Upper lobe of right lung (tissue), 1 donor: ENCODE results near the gene SFMBT2. TPM values are rescaled to one million over a fixed set of nuclear protein-coding genes. Genes with fewer than 3 reads are reported as not detected.
"Not testable (repeated sequence)": the region's sequence is repeated elsewhere in the genome, so short reads cannot be mapped to it uniquely, and the experiment has no call there.

ENCODE experiments used
- ATAC-seq: fragments of 200-7000 bp; cut with Tn5 transposase; one replicate; pipeline ENCODE4 v1.9.1; 2020; ENCODE audit warnings: mild to moderate bottlenecking, moderate library complexity
- DNase-seq: peaks from one replicate; pipeline ENCODE4 v3.0.0-alpha.2; 2020
- H3K27ac ChIP-seq: fragments of 200-600 bp; one replicate; pipeline ENCODE4 v1.8.0; 2022
- H3K27me3 ChIP-seq: fragments of 200-600 bp; one replicate; pipeline ENCODE4 v1.8.0; 2022; ENCODE audit warnings: mild to moderate bottlenecking
- H3K36me3 ChIP-seq: fragments of 200-600 bp; one replicate; pipeline ENCODE4 v1.8.0; 2022
- H3K4me1 ChIP-seq: fragments of 200-600 bp; one replicate; pipeline ENCODE4 v1.8.0; 2022
- H3K4me3 ChIP-seq: fragments of 200-600 bp; one replicate; pipeline ENCODE4 v1.8.0; 2022; ENCODE audit warnings: mild to moderate bottlenecking
- H3K9me3 ChIP-seq: fragments of 200-600 bp; one replicate; pipeline ENCODE4 v1.8.0; 2022
- CTCF ChIP-seq: fragments of 200-600 bp; IDR thresholded peaks from one replicate; pipeline ENCODE4 v1.8.0; 2022; ENCODE audit warnings: antibody characterized with exemption
- intact Hi-C: fragments of 100-400 bp; cut with DNase I; formaldehyde crosslinking; loops from one replicate; pipeline ENCODE4 v1.11.0; 2022
- total RNA-seq: library from RNA; stranded (reverse); fragmentation: NEBNext Ultra II Directional; extraction: Animal tissue kit (Norgen Biotek cat#: 25700); gene quantifications from one replicate; pipeline ENCODE4 v1.2.1, GENCODE V29; 2021
- donor health status: DM: no; HTN: yes; CAD: no; lungs with severe emphysema.

SFMBT2 gene
- total RNA-seq, 1 donor from 2014 or later: 16.1 TPM

GRCh38 chr10:7225133-7225532, 185.7 kb downstream of the SFMBT2 start:
- no peak for TF ChIP-seq CTCF
- Histone ChIP-seq H3K36me3 (no peaks in the 10 kb centered on the region), H3K4me1 (no peaks in the 10 kb centered on the region), H3K27ac (no peak overlapping the region), H3K9me3 (peaks cover 5% of the 10 kb centered on the region), H3K4me3 (no peak overlapping the region), H3K27me3 (no peaks in the 10 kb centered on the region)
- no peak for ATAC-seq
- no peak for DNase-seq
- intact Hi-C loops: no loop called here

- Histone ChIP-seq H3K4me3 (no peak overlapping the region), H3K36me3 (no peaks in the 10 kb centered on the region), H3K4me1 (no peaks in the 10 kb centered on the region), H3K27me3 (no peaks in the 10 kb centered on the region), H3K27ac (no peak overlapping the region), H3K9me3 (no peaks in the 10 kb centered on the region)
- TF ChIP-seq CTCF: no peak
- intact Hi-C loops: no loop called here
- ATAC-seq (no peak), DNase-seq (no peak)
These were observed 191.9 kb downstream of the SFMBT2 start for GRCh38 chr10:7218968-7219367.

GRCh38 chr10:7212696-7213095, 198.1 kb downstream of the SFMBT2 start:
- H3K4me1 ChIP-seq, DNase-seq, ATAC-seq, intact Hi-C loops, H3K27me3 ChIP-seq, H3K9me3 ChIP-seq, H3K4me3 ChIP-seq, H3K27ac ChIP-seq, H3K36me3 ChIP-seq: not testable (repeated sequence)

GRCh38 chr10:7211857-7212577, 198.8 kb downstream of the SFMBT2 start:
- ATAC-seq (no peak), DNase-seq (no peak)
- no peaks in the 10 kb centered on the region for H3K9me3 ChIP-seq
- intact Hi-C loops: no loop called here
- no peak overlapping the region for H3K4me3 ChIP-seq
- no peaks in the 10 kb centered on the region for H3K36me3 ChIP-seq
- no peak overlapping the region for H3K27ac ChIP-seq
- no peaks in the 10 kb centered on the region for H3K27me3 ChIP-seq
- no peak for TF ChIP-seq CTCF
- H3K4me1 ChIP-seq: no peaks in the 10 kb centered on the region

GRCh38 chr10:7210516-7210915, 200.3 kb downstream of the SFMBT2 start:
- Histone ChIP-seq H3K4me1 (no peaks in the 10 kb centered on the region), H3K9me3 (no peaks in the 10 kb centered on the region), H3K4me3 (no peak overlapping the region), H3K27me3 (no peaks in the 10 kb centered on the region), H3K36me3 (no peaks in the 10 kb centered on the region), H3K27ac (no peak overlapping the region)
- DNase-seq: no peak
- intact Hi-C loops: no loop called here
- TF ChIP-seq CTCF: no peak
- ATAC-seq: no peak

GRCh38 chr10:7209458-7209857, 201.4 kb downstream of the SFMBT2 start:
- ATAC-seq: no peak

More at GRCh38 chr10:7209458-7209857, 201.4 kb downstream of the SFMBT2 start:
- intact Hi-C loops: no loop called here
- H3K27me3 ChIP-seq: no peaks in the 10 kb centered on the region
- no peaks in the 10 kb centered on the region for H3K36me3 ChIP-seq
- no peak for DNase-seq
- no peak for TF ChIP-seq CTCF
- H3K9me3 ChIP-seq: no peaks in the 10 kb centered on the region
- H3K4me3 ChIP-seq: no peak overlapping the region
- no peaks in the 10 kb centered on the region for H3K4me1 ChIP-seq
- H3K27ac ChIP-seq: no peak overlapping the region
